C4-2B (cell line): ENCODE measurements around the gene TMEM38A.

Experiments
- ZFX ChIP-seq: fragments of 450-650 bp; IDR thresholded peaks from 2 replicates; pipeline ENCODE4 v1.6.1; 2017
- TF ChIP-seq, protein P1 (sequence below): fragments of 450-650 bp; conservative IDR thresholded peaks from 2 replicates; pipeline ENCODE4 v1.5.1; 2017; ENCODE audit warnings: mild to moderate bottlenecking

DNA sequence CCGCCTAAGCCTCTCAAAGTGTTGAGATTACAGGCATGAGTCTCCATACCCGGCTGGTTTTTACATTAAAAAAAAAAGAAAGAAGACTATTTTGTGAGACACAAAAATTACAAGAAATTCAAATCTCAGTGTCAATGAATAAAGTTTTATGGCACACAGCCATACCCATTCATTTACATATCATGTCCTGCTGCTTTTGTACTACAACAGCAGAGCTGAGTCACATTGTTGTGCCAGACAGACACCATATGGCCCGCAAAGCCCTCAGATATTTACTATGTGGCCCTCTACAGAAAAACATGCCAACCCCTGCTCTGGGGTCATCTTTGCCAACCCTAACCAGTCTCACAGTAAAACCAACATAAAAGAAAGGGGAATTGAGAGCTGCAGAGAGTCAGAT lies 6.3 kb upstream of the TMEM38A start:
- TF ChIP-seq, protein P1, sequence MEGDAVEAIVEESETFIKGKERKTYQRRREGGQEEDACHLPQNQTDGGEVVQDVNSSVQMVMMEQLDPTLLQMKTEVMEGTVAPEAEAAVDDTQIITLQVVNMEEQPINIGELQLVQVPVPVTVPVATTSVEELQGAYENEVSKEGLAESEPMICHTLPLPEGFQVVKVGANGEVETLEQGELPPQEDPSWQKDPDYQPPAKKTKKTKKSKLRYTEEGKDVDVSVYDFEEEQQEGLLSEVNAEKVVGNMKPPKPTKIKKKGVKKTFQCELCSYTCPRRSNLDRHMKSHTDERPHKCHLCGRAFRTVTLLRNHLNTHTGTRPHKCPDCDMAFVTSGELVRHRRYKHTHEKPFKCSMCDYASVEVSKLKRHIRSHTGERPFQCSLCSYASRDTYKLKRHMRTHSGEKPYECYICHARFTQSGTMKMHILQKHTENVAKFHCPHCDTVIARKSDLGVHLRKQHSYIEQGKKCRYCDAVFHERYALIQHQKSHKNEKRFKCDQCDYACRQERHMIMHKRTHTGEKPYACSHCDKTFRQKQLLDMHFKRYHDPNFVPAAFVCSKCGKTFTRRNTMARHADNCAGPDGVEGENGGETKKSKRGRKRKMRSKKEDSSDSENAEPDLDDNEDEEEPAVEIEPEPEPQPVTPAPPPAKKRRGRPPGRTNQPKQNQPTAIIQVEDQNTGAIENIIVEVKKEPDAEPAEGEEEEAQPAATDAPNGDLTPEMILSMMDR: no peak
- no peak for TF ChIP-seq ZFX
